Neural progenitor cell (in vitro differentiated cells): Measurements from ENCODE around the gene ALOX15. TPM values are rescaled to one million over a fixed set of nuclear protein-coding genes. Genes with fewer than 3 reads are reported as not detected.

Experiments
- DNase-seq: peaks from one replicate; pipeline ENCODE4 v3.0.0-alpha.2; 2016; ENCODE audit warnings: low spot score
- H2AFZ ChIP-seq: fragments of 200-600 bp; sonication (generic); replicated peaks from 2 replicates; pipeline ENCODE4 v1.6.1; 2016; ENCODE audit warnings: antibody characterized with exemption
- H3F3A ChIP-seq: fragments of 200-600 bp; sonication (generic); 2 replicates; pipeline ENCODE4 v1.6.1; 2016; ENCODE audit warnings: antibody characterized with exemption, low read depth
- H3K27ac ChIP-seq: fragments of 200-600 bp; sonication (generic); 2 replicates; pipeline ENCODE4 v1.5.1; 2016; ENCODE audit warnings: mild to moderate bottlenecking
- H3K27me3 ChIP-seq: fragments of 200-600 bp; sonication (generic); 2 replicates; pipeline ENCODE4 v1.6.1; 2016; ENCODE audit warnings: mild to moderate bottlenecking, moderate library complexity
- H3K36me3 ChIP-seq: fragments of 200-600 bp; sonication (generic); 2 replicates; pipeline ENCODE4 v1.5.1; 2016
- H3K4me1 ChIP-seq: fragments of 200-600 bp; sonication (generic); 2 replicates; pipeline ENCODE4 v1.6.1; 2016; ENCODE audit warnings: mixed run types
- H3K4me2 ChIP-seq: fragments of 200-600 bp; sonication (generic); 2 replicates; pipeline ENCODE4 v1.6.1; 2016
- H3K4me3 ChIP-seq: fragments of 200-600 bp; sonication (generic); 2 replicates; pipeline ENCODE4 v1.5.1; 2016
- H3K79me2 ChIP-seq: fragments of 200-600 bp; sonication (generic); 2 replicates; pipeline ENCODE4 v1.6.1; 2016; ENCODE audit warnings: low read depth
- H3K9ac ChIP-seq: fragments of 200-600 bp; sonication (generic); 2 replicates; pipeline ENCODE4 v1.6.1; 2016
- H3K9me3 ChIP-seq: fragments of 200-600 bp; sonication (generic); 2 replicates; pipeline ENCODE4 v1.5.1; 2016; ENCODE audit warnings: low read depth
- H4K20me1 ChIP-seq: fragments of 200-600 bp; sonication (generic); 2 replicates; pipeline ENCODE4 v1.6.1; 2016; ENCODE audit warnings: low read depth
- H3K27ac Mint-ChIP-seq: 3 replicates; pipeline ENCODE4 v1.8.0; 2021; ENCODE audit warnings: mixed read lengths
- H3K27me3 Mint-ChIP-seq: 2 replicates; pipeline ENCODE4 v1.8.0; 2022; ENCODE audit warnings: low read depth, mild to moderate bottlenecking, inconsistent platforms, moderate library complexity, mixed read lengths; ENCODE audit not compliant: insufficient read depth
- H3K36me3 Mint-ChIP-seq: 3 replicates; pipeline ENCODE4 v1.8.0; 2021; ENCODE audit warnings: mixed read lengths
- H3K4me1 Mint-ChIP-seq: 3 replicates; pipeline ENCODE4 v1.8.0; 2021; ENCODE audit warnings: mixed read lengths
- H3K4me3 Mint-ChIP-seq: 3 replicates; pipeline ENCODE4 v1.8.0; 2021; ENCODE audit warnings: mild to moderate bottlenecking, moderate library complexity, mixed read lengths
- H3K9me3 Mint-ChIP-seq: 3 replicates; pipeline ENCODE4 v1.8.0; 2020; ENCODE audit warnings: mixed read lengths
- EZH2 ChIP-seq: fragments of 200-600 bp; sonication (generic); IDR thresholded peaks from 2 replicates; pipeline ENCODE4 v1.6.1; 2017; ENCODE audit warnings: antibody characterized with exemption, mild to moderate bottlenecking, moderate library complexity
- EZH2phosphoT487 ChIP-seq: fragments of 200-600 bp; sonication (generic); IDR thresholded peaks from 2 replicates; pipeline ENCODE4 v1.6.1; 2017; ENCODE audit warnings: antibody characterized with exemption
- total RNA-seq: library from RNA; depleted of rRNA; stranded (reverse); fragments of >200 nt; gene quantifications from 2 replicates; pipeline ENCODE4 v1.2.3, GENCODE V29; 2015; ENCODE audit warnings: low replicate concordance
- TF ChIP-seq, protein P1 (sequence below): fragments of 200-600 bp; sonication (generic); IDR thresholded peaks from 2 replicates; pipeline ENCODE4 v1.5.1; 2017; ENCODE audit warnings: antibody characterized with exemption, mild to moderate bottlenecking

ALOX15 gene
- total RNA-seq, 1 donor from 2014 or later = not detected

DNA sequence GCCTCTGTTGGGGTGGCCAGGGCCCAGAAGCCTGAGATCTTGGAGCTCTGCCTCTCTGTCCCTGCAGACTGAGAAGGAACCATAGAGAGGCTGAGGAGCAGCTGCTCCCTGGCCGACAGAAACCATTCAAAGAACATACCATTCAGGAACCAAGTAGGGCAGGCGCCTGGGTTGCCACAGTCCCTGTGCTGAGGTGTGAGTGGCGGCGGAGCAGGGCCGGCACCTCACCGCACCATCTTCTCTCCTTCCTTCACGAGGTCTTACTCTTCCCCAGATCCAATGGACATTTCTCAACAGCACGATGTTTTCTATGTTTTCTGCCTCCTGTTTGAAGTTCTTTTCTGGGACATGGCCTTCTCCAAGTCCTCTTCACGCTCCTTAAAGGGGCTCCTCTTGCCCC is 22.8 kb upstream of the ALOX15 start:
- Histone ChIP-seq H4K20me1 (no peaks in the 10 kb centered on the region), H3K4me1 (no peaks in the 10 kb centered on the region), H2AFZ (no peak overlapping the region), H3F3A (peaks cover 14% of the 10 kb centered on the region), H3K9me3 (no peaks in the 10 kb centered on the region), H3K4me3 (no peak overlapping the region), H3K4me2 (no peak overlapping the region), H3K36me3 (no peaks in the 10 kb centered on the region), H3K9ac (no peak overlapping the region), H3K27ac (no peak overlapping the region), H3K27me3 (no peaks in the 10 kb centered on the region), H3K79me2 (no peaks in the 10 kb centered on the region)
- Mint-ChIP-seq H3K27ac (no peak overlapping the region), H3K4me1 (no peaks in the 10 kb centered on the region), H3K4me3 (no peak overlapping the region), H3K36me3 (no peaks in the 10 kb centered on the region), H3K27me3 (no peaks in the 10 kb centered on the region), H3K9me3 (no peaks in the 10 kb centered on the region)
- TF ChIP-seq EZH2 = no peak
- TF ChIP-seq, protein P1, sequence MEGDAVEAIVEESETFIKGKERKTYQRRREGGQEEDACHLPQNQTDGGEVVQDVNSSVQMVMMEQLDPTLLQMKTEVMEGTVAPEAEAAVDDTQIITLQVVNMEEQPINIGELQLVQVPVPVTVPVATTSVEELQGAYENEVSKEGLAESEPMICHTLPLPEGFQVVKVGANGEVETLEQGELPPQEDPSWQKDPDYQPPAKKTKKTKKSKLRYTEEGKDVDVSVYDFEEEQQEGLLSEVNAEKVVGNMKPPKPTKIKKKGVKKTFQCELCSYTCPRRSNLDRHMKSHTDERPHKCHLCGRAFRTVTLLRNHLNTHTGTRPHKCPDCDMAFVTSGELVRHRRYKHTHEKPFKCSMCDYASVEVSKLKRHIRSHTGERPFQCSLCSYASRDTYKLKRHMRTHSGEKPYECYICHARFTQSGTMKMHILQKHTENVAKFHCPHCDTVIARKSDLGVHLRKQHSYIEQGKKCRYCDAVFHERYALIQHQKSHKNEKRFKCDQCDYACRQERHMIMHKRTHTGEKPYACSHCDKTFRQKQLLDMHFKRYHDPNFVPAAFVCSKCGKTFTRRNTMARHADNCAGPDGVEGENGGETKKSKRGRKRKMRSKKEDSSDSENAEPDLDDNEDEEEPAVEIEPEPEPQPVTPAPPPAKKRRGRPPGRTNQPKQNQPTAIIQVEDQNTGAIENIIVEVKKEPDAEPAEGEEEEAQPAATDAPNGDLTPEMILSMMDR = no peak
- TF ChIP-seq EZH2phosphoT487 = no peak
- DNase-seq = no peak

DNA sequence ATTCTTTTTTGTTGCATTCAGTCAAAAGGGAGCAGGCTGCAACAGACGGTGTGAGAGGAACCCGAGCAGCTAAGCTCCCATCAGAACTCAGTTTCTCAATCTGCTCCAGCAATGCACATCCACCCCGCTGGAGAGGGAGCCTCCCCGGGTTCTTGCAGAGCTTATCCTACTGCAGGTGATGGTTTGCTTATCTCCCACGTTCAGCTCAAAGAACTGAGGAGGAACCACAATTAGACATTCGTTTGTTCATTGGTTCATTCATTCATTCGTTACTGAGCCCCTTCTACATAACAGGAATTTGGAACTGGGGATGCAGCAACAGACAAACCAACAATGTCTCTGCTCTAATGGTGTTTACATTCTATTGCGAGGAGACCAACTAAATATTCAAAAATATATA is 22.2 kb upstream of the ALOX15 start:
- Histone ChIP-seq H3K4me2 (no peak overlapping the region), H3K9me3 (no peaks in the 10 kb centered on the region), H4K20me1 (no peaks in the 10 kb centered on the region), H3K9ac (no peak overlapping the region), H3K79me2 (no peaks in the 10 kb centered on the region), H3K27me3 (no peaks in the 10 kb centered on the region), H2AFZ (no peak overlapping the region), H3K4me1 (no peaks in the 10 kb centered on the region), H3K27ac (no peak overlapping the region), H3K36me3 (no peaks in the 10 kb centered on the region), H3K4me3 (no peak overlapping the region), H3F3A (peaks cover 14% of the 10 kb centered on the region)
- H3K4me3 Mint-ChIP-seq = no peak overlapping the region
- H3K36me3 Mint-ChIP-seq = no peaks in the 10 kb centered on the region
- H3K9me3 Mint-ChIP-seq = no peaks in the 10 kb centered on the region
- no peak overlapping the region for H3K27ac Mint-ChIP-seq
- no peaks in the 10 kb centered on the region for H3K27me3 Mint-ChIP-seq
- TF ChIP-seq EZH2 (no peak), EZH2phosphoT487 (no peak)
- TF ChIP-seq, protein P1 = no peak
- DNase-seq = no peak
- no peaks in the 10 kb centered on the region for H3K4me1 Mint-ChIP-seq

DNA sequence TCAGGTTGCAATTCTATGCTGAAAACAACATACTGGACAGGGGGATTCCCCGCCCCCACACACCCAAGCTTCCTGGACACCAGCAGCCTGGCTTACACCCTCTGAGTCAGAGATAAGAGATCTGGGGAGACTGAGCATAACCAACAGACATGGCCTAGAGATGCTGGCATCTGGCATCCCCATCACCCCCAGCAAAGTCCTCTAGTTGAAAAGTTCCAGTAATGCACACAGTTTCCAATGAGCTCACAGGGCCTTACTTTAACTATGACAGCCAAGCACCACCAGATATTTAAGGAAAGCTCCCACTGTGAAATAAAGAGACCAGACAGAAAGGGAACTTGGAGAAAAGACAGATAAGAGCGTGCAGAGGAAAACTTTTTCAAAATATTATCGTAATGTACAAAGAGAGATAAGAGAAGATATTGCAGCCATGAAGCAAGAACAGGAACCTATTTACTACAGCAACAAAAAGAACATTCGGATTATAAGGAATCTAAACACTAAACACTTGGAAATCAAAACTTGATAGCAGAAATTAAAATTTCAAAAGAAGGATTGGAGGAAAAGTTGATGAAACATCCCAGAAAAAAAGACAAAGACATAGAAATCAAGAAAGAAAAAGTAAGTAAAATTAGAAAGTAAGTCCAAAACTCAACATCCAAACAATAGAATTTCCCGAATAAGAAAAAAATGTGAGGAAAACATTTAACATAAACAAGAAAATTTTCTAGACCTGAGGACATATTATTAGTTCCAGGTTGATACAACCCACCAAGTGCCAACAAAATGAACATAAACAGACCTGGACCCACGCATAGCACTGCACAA is 17.2 kb upstream of the ALOX15 start:
- Mint-ChIP-seq H3K4me3 (no peak overlapping the region), H3K36me3 (no peaks in the 10 kb centered on the region), H3K27me3 (no peaks in the 10 kb centered on the region), H3K4me1 (peaks cover 3% of the 10 kb centered on the region), H3K27ac (no peak overlapping the region), H3K9me3 (no peaks in the 10 kb centered on the region)
- no peak overlapping the region for H3K27ac ChIP-seq
- H3K27me3 ChIP-seq = no peaks in the 10 kb centered on the region
- H3K4me2 ChIP-seq = no peak overlapping the region
- H2AFZ ChIP-seq = no peak overlapping the region
- no peaks in the 10 kb centered on the region for H3F3A ChIP-seq
- H3K4me3 ChIP-seq = no peak overlapping the region
- H3K4me1 ChIP-seq = no peaks in the 10 kb centered on the region
- H3K79me2 ChIP-seq = no peaks in the 10 kb centered on the region
- TF ChIP-seq EZH2 (no peak), EZH2phosphoT487 (no peak)
- TF ChIP-seq, protein P1 = no peak
- no peaks in the 10 kb centered on the region for H4K20me1 ChIP-seq
- no peaks in the 10 kb centered on the region for H3K9me3 ChIP-seq
- no peak overlapping the region for H3K9ac ChIP-seq
- no peaks in the 10 kb centered on the region for H3K36me3 ChIP-seq
- no peak for DNase-seq
